Transverse colon (tissue), 4 donors: ENCODE data around the gene CELA3B. TPM values are rescaled to one million over a fixed set of nuclear protein-coding genes. Genes with fewer than 3 reads are reported as not detected.
A peak's percentile ranks its signal among the peaks of the same experiment; 100 is the strongest.

Experiments used
- DNase-seq: peaks from one replicate; pipeline ENCODE4 v3.0.0-alpha.2; 2019
- H3K27ac ChIP-seq, 4 donors: fragments of 200-600 bp; sonication (generic); 2 replicates each; pipeline ENCODE4 v1.5.1; 2016 to 2018; ENCODE audit warnings: inconsistent platforms in 4 of 4
- H3K27me3 ChIP-seq: fragments of 200-600 bp; sonication (generic); 2 replicates; pipeline ENCODE4 v1.5.1; 2017; ENCODE audit warnings: inconsistent platforms
- H3K36me3 ChIP-seq, 4 donors: fragments of 200-600 bp; sonication (generic); 2 replicates each; pipeline ENCODE4 v1.5.1; 2017 to 2019; ENCODE audit warnings: inconsistent platforms in 4 of 4
- H3K4me1 ChIP-seq, 4 donors: fragments of 200-600 bp; sonication (generic); 2 replicates each; pipeline ENCODE4 v1.5.1; 2017 to 2020; ENCODE audit warnings: inconsistent platforms in 4 of 4
- H3K4me3 ChIP-seq, 4 donors: fragments of 200-600 bp; sonication (generic); 1 replicate in 1 of 4; 2 replicates in 3 of 4; pipeline versions ENCODE4 v1.5.1 to v1.6.1; 2017 to 2019; ENCODE audit warnings: inconsistent platforms in 4 of 4
- H3K9me3 ChIP-seq, 2 donors: fragments of 200-600 bp; sonication (generic); 2 replicates each; pipeline ENCODE4 v1.5.1; 2017 to 2019; ENCODE audit warnings: inconsistent platforms in 2 of 2
- EP300 ChIP-seq: sonication (generic); formaldehyde crosslinking; IDR thresholded peaks from one replicate; pipeline ENCODE4 v1.6.1; 2017; ENCODE audit warnings: antibody characterized with exemption, low read depth
- POLR2A ChIP-seq: fragments of 450-650 bp; IDR thresholded peaks from one replicate; pipeline ENCODE4 v1.6.1; 2016; ENCODE audit warnings: antibody characterized with exemption, mild to moderate bottlenecking, moderate library complexity
- POLR2AphosphoS5 ChIP-seq, 3 donors: sonication (generic); formaldehyde crosslinking; IDR thresholded peaks; one replicate each; pipeline ENCODE4 v1.6.1; 2016; ENCODE audit warnings: antibody characterized with exemption in 3 of 3
- WGBS, 2 donors: methylation state at CpG; one replicate each; pipeline ENCODE4 v1.1.5; 2018; ENCODE audit warnings: low coverage in 1 of 2; 5-methylcytosine and 5-hydroxymethylcytosine counted together
- in situ Hi-C, 4 donors: fragments of 200-750 bp; cut with MboI; loops; one replicate each; pipeline versions ENCODE4 v1.15.0 to v1.15.1; 2017; ENCODE audit warnings: low sequenced_read_pairs in 3 of 4, low pct_ligation_motif_present in 1 of 4, low pct_unique_long_range_greater_than_20kb in 1 of 4
- intact Hi-C: fragments of 100-400 bp; cut with DNase I; formaldehyde crosslinking; loops from one replicate; pipeline ENCODE4 v1.15.1; 2023; ENCODE audit warnings: low total_unique reads
- total RNA-seq, 4 donors: library from RNA; depleted of rRNA; stranded (reverse); fragments of >200 nt; gene quantifications; one replicate each; pipeline ENCODE4 v1.1.0, GENCODE V29; 2016
- TF ChIP-seq, protein P1 (sequence below), 5 experiments: fragments of 200-600 bp in 3 of 5; fragments of 450-650 bp in 2 of 5; sonication (generic) in 3 of 5; IDR thresholded peaks; 1 replicate in 2 of 5; 2 replicates in 3 of 5; pipeline ENCODE4 v1.5.1; 2016 to 2017; ENCODE audit warnings: antibody characterized with exemption in 5 of 5, inconsistent platforms in 3 of 5, mild to moderate bottlenecking in 2 of 5, moderate library complexity in 1 of 5

CELA3B gene
- total RNA-seq, 4 donors from 2014 or later, result not detected

GRCh38 chr1:21955501-21956281, 21.1 kb upstream of the CELA3B start:
- TF ChIP-seq, protein P1, sequence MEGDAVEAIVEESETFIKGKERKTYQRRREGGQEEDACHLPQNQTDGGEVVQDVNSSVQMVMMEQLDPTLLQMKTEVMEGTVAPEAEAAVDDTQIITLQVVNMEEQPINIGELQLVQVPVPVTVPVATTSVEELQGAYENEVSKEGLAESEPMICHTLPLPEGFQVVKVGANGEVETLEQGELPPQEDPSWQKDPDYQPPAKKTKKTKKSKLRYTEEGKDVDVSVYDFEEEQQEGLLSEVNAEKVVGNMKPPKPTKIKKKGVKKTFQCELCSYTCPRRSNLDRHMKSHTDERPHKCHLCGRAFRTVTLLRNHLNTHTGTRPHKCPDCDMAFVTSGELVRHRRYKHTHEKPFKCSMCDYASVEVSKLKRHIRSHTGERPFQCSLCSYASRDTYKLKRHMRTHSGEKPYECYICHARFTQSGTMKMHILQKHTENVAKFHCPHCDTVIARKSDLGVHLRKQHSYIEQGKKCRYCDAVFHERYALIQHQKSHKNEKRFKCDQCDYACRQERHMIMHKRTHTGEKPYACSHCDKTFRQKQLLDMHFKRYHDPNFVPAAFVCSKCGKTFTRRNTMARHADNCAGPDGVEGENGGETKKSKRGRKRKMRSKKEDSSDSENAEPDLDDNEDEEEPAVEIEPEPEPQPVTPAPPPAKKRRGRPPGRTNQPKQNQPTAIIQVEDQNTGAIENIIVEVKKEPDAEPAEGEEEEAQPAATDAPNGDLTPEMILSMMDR (IDR thresholded peaks at IDR 0.05), result no peak
- TF ChIP-seq EP300 (no peak), POLR2AphosphoS5 (IDR thresholded peaks at IDR 0.05) (no peak), POLR2A (no peak)
- in situ Hi-C loops, result loop anchor here in 2 of 4 donors (25.0 kb wide), 2 partner anchors 93 to 268 kb away; no protein-coding TSS in a partner anchor

GRCh38 chr1:21956720-21957552, 19.9 kb upstream of the CELA3B start:
- WGBS, 2 donors, result 43% methylated on average over 16 of the region's 18 CpGs; no CpG with 5 or more reads in 1 of the 2 donors
- H3K27ac ChIP-seq, result peak overlapping the region in 3 of 4 donors; percentile 37 to 77 (median 58)
- in situ Hi-C loops, result loop anchor here in 2 of 4 donors (25.0 kb wide), 2 partner anchors 95 to 270 kb away; no protein-coding TSS in a partner anchor

More at GRCh38 chr1:21955501-21956281, 21.1 kb upstream of the CELA3B start:
- Histone ChIP-seq H3K9me3 (no peaks in the 10 kb centered on the region), H3K4me3 (no peak overlapping the region), H3K4me1 (peaks cover 7 to 27% (median 19%) of the 10 kb centered on the region in 4 donors), H3K36me3 (no peaks in the 10 kb centered on the region), H3K27me3 (no peaks in the 10 kb centered on the region), H3K27ac (peak overlapping the region; percentile 37 to 72 (median 52))
- DNase-seq, result no peak
- intact Hi-C loops, result no loop called here
- WGBS, 2 donors, result 72% methylated on average over 9 of the region's 9 CpGs; no CpG with 5 or more reads in 1 of the 2 donors

GRCh38 chr1:21961337-21961736, 15.5 kb upstream of the CELA3B start:
- 60 to 74% methylated on average over 1 to 2 of the region's 2 CpGs for WGBS, 2 donors
- no peaks in the 10 kb centered on the region for H3K36me3 ChIP-seq
- peaks cover 7 to 20% (median 13%) of the 10 kb centered on the region in 4 donors for H3K4me1 ChIP-seq
- no peaks in the 10 kb centered on the region for H3K9me3 ChIP-seq
- in situ Hi-C loops (loop anchor here in 2 of 4 donors (25.0 kb wide), 2 partner anchors 99 to 274 kb away; no protein-coding TSS in a partner anchor), intact Hi-C loops (no loop called here)
- TF ChIP-seq, protein P1 (IDR thresholded peaks at IDR 0.05), result no peak
- H3K4me3 ChIP-seq, result no peak overlapping the region
- no peak for DNase-seq
- H3K27ac ChIP-seq, result peak overlapping the region in 3 of 4 donors; percentile 8 to 30 (median 28)
- no peaks in the 10 kb centered on the region for H3K27me3 ChIP-seq

More at GRCh38 chr1:21956720-21957552, 19.9 kb upstream of the CELA3B start:
- TF ChIP-seq, protein P1 (IDR thresholded peaks at IDR 0.05), result no peak
- peak in 1 of 3 donors; percentile 4 for TF ChIP-seq POLR2AphosphoS5 (IDR thresholded peaks at IDR 0.05)
- TF ChIP-seq POLR2A, result no peak
- Histone ChIP-seq H3K4me3 (no peak overlapping the region), H3K36me3 (no peaks in the 10 kb centered on the region), H3K27me3 (no peaks in the 10 kb centered on the region), H3K9me3 (no peaks in the 10 kb centered on the region), H3K4me1 (peaks cover 7 to 27% (median 19%) of the 10 kb centered on the region in 4 donors)
- intact Hi-C loops, result no loop called here
- peak; percentile 66 for DNase-seq

DNA sequence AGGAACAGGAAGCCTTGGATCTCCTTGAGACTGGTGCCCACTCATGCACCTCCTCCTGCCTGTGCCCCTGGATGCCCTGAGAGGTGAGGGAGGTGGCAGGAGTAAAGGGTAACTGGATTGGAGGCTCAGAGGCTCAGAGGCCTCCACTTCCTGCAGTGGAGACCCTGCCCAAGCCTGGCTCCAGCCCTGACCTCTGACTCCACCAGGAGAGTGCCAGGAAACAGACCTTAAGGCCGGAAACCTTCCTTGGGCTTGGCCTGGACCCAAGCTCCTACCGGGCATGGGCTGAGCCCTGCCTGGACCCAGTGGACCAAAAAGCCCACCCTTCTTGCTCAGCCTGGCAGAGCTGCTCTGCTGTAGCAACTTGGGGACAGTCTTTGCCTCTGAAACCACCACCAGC, 15.0 kb upstream of the CELA3B start:
- Histone ChIP-seq H3K4me1 (peaks cover 5 to 16% (median 8%) of the 10 kb centered on the region in 4 donors), H3K4me3 (no peak overlapping the region), H3K9me3 (no peaks in the 10 kb centered on the region), H3K36me3 (no peaks in the 10 kb centered on the region), H3K27ac (peak overlapping the region in 3 of 4 donors; percentile 8 to 30 (median 28)), H3K27me3 (no peaks in the 10 kb centered on the region)
- in situ Hi-C loops (loop anchor here in 2 of 4 donors (25.0 kb wide), 2 partner anchors 99 to 274 kb away; no protein-coding TSS in a partner anchor), intact Hi-C loops (no loop called here)
- WGBS, 2 donors, result 73% methylated on average over 2 of the region's 2 CpGs; no CpG with 5 or more reads in 1 of the 2 donors
- no peak for DNase-seq
- TF ChIP-seq, protein P1 (IDR thresholded peaks at IDR 0.05), result no peak
- TF ChIP-seq EP300 (no peak), POLR2A (no peak), POLR2AphosphoS5 (IDR thresholded peaks at IDR 0.05) (no peak)
